ENCODE results near the gene SLC35F3. TPM values are rescaled to one million over a fixed set of nuclear protein-coding genes. Genes with fewer than 3 reads are reported as not detected.

The SLC35F3 gene
- total and polyA plus RNA-seq, 9 of the 15 experiments (the other 6 are each of a cell fraction or from before 2014, with no cell fraction given), result 0.04 to 0.07 (median 0.04) TPM; not detected in 6

DNA sequence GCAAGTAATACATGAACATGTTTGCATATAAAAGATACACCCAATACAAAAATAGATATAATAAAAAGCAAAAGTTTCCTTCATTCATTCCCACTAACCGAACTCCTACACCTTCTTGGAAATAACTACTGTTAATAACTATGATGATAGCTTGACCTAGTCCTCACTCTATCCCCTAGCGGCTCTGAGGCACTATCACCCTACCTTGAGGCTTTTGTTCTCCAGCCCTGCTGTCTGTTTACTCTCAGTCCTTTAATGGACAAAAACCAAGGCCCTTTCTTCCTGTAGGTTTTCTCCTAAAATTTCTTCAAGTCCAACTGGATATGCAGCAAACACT, 186.6 kb downstream of the SLC35F3 start (continued):
- TF ChIP-seq, protein P1, sequence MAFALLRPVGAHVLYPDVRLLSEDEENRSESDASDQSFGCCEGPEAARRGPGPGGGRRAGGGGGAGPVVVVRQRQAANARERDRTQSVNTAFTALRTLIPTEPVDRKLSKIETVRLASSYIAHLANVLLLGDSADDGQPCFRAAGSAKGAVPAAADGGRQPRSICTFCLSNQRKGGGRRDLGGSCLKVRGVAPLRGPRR (CRISPR knock-in tag; IDR thresholded peaks at IDR 0.05), result no peak

DNA sequence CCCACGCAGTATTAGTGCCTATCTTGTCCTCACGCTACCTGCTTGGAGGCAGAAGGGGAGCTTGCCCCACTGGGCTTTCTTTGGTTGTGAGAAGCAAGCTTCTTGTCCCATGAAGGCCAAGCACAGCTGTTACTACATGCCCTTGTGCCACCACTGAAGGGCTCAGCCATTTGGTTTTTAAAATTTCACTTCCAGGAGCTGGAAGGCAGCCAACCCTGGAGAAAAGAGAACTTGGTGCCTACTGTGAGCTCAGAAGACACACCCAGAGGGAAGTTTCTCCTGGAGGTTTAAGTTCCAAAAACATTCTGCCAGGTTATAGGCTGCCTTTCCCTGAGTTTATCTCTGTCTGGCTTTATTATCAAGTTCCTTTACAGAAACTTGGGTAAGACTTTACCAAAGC, 187.4 kb downstream of the SLC35F3 start:
- H2AFZ ChIP-seq (ENCODE audit: low read depth, low read length), result no peak overlapping the region
- WGBS (ENCODE audit: insufficient coverage, low coverage, missing lambda C conversion rate), result 0% methylated on average over 2 of the region's 2 CpGs
- no peak for DNase-seq (ENCODE audit: extremely low read depth in 1 of 4, low spot score in 3 of 4)
- POLR2A ChIA-PET, result interaction anchor here (1.1 kb wide), 1 partner anchor 120 kb away, joined by 3 read pairs; no protein-coding TSS in a partner anchor
- no peaks in the 10 kb centered on the region for H3K36me3 ChIP-seq (ENCODE audit: control insufficient read depth, insufficient read depth, low read length)
- H3K27me3 ChIP-seq (ENCODE audit: control insufficient read depth in 2 of 2, insufficient read depth in 2 of 2, low read length in 2 of 2), result 0 out of 5 replicates have a peak, but pooled peaks cover 0 to 3% of the 10 kb centered on the region in 2 experiments
- H4K20me1 ChIP-seq (replicated peaks; ENCODE audit: control insufficient read depth, insufficient read depth, low read length), result no peaks in the 10 kb centered on the region
- intact Hi-C loops (cut with micrococcal nuclease), result no loop called here
- CTCF ChIA-PET (ENCODE audit: low intra/inter-chr PET ratio), result no interaction called here
- ATAC-seq, result no peak
- no peaks in the 10 kb centered on the region for H3K79me2 ChIP-seq (ENCODE audit: control insufficient read depth, insufficient read depth, low read length)
- no TSS peak for BruUV-seq (replicated peaks)
- in situ Hi-C loops (cut with MboI), result no loop called here
- no peak overlapping the region for H3K4me3 ChIP-seq
- TF ChIP-seq SMARCB1 (IDR thresholded peaks at IDR 0.05; ENCODE audit: insufficient read length, low read depth), result no peak
- FAIRE-seq, result no peak
- no peaks in the 10 kb centered on the region for H3K9me3 ChIP-seq (replicated peaks; ENCODE audit: control insufficient read depth, insufficient read depth, low read depth, low read length)
- H3K9me1 ChIP-seq (ENCODE audit: control insufficient read depth, insufficient read depth, low read length), result no peaks in the 10 kb centered on the region
- no peak overlapping the region for H3K9ac ChIP-seq (ENCODE audit: insufficient read depth in 1 of 2, low read depth in 2 of 2, low read length in 2 of 2)
- no peaks in the 10 kb centered on the region for H3K4me1 ChIP-seq (replicated peaks in 1 of 2; ENCODE audit: control insufficient read depth in 2 of 2, insufficient read depth in 2 of 2, low read length in 2 of 2)
- no peak overlapping the region for H3K4me2 ChIP-seq (ENCODE audit: insufficient read depth, low read length)
- H3K27ac ChIP-seq (ENCODE audit: extremely low read depth, low read depth, low read length), result no peak overlapping the region

DNA sequence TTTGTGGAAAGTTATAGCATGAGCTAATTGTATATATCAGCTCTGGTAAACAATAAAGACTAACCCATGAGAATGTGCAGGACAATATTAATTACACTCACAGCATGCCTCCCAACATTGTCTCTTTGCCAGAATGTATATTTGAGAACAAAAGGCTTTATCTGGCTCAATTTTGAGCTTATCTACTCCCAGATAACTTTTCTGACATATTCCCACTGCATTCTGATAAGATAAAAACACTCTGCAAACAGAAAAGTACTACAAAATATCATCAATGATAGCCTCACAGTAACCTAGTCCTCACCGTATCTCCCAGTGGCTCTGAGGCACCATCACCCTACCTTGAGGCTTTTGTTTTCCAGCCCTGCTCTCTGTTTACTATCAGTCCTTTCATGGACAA, 188.6 kb downstream of the SLC35F3 start:
- WGBS (ENCODE audit: insufficient coverage, low coverage, missing lambda C conversion rate), result 0% methylated on average over 1 of the region's 1 CpG
- DNase-seq (ENCODE audit: extremely low read depth in 1 of 4, low spot score in 3 of 4), result no peak
- no peak for TF ChIP-seq CCAR2 (IDR thresholded peaks at IDR 0.05; ENCODE audit: low read depth, low read length)
- TF ChIP-seq, protein P2, sequence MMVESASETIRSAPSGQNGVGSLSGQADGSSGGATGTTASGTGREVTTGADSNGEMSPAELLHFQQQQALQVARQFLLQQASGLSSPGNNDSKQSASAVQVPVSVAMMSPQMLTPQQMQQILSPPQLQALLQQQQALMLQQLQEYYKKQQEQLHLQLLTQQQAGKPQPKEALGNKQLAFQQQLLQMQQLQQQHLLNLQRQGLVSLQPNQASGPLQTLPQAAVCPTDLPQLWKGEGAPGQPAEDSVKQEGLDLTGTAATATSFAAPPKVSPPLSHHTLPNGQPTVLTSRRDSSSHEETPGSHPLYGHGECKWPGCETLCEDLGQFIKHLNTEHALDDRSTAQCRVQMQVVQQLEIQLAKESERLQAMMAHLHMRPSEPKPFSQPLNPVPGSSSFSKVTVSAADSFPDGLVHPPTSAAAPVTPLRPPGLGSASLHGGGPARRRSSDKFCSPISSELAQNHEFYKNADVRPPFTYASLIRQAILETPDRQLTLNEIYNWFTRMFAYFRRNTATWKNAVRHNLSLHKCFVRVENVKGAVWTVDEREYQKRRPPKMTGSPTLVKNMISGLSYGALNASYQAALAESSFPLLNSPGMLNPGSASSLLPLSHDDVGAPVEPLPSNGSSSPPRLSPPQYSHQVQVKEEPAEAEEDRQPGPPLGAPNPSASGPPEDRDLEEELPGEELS (CRISPR knock-in tag; IDR thresholded peaks at IDR 0.05; ENCODE audit: borderline replicate concordance), result no peak
- TF ChIP-seq ZNF384 (IDR thresholded peaks at IDR 0.05; ENCODE audit: low read depth, low read length), result no peak
- no peak for TF ChIP-seq SMARCA5 (IDR thresholded peaks at IDR 0.05)
- no peak for TF ChIP-seq TAL1 (IDR thresholded peaks at IDR 0.05)

More for the DNA sequence above, 188.6 kb downstream of the SLC35F3 start:
- H2AFZ ChIP-seq (ENCODE audit: low read depth, low read length), result no peak overlapping the region
- H3K9me3 ChIP-seq (replicated peaks; ENCODE audit: control insufficient read depth, insufficient read depth, low read depth, low read length), result no peaks in the 10 kb centered on the region
- no peaks in the 10 kb centered on the region for H4K20me1 ChIP-seq (replicated peaks; ENCODE audit: control insufficient read depth, insufficient read depth, low read length)
- no peaks in the 10 kb centered on the region for H3K4me1 ChIP-seq (replicated peaks in 1 of 2; ENCODE audit: control insufficient read depth in 2 of 2, insufficient read depth in 2 of 2, low read length in 2 of 2)
- H3K27ac ChIP-seq (ENCODE audit: extremely low read depth, low read depth, low read length), result no peak overlapping the region
- ChIA-PET POLR2A (interaction anchor here (0.6 to 0.8 kb wide), 2 partner anchors 45 to 230 kb away, joined by 3 read pairs; no protein-coding TSS in a partner anchor), CTCF (ENCODE audit: low intra/inter-chr PET ratio) (no interaction called here)
- FAIRE-seq (no peak), ATAC-seq (no peak)
- H3K79me2 ChIP-seq (ENCODE audit: control insufficient read depth, insufficient read depth, low read length), result no peaks in the 10 kb centered on the region
- intact Hi-C loops (cut with micrococcal nuclease), result no loop called here
- BruUV-seq (replicated peaks), result no TSS peak
- no peaks in the 10 kb centered on the region for H3K9me1 ChIP-seq (ENCODE audit: control insufficient read depth, insufficient read depth, low read length)
- in situ Hi-C loops (cut with MboI), result no loop called here
- H3K4me3 ChIP-seq, result no peak overlapping the region
- H3K36me3 ChIP-seq (ENCODE audit: control insufficient read depth, insufficient read depth, low read length), result no peaks in the 10 kb centered on the region
- H3K9ac ChIP-seq (ENCODE audit: insufficient read depth in 1 of 2, low read depth in 2 of 2, low read length in 2 of 2), result no peak overlapping the region
- 0 out of 5 replicates have a peak, but pooled peaks cover 0 to 6% of the 10 kb centered on the region in 2 experiments for H3K27me3 ChIP-seq (ENCODE audit: control insufficient read depth in 2 of 2, insufficient read depth in 2 of 2, low read length in 2 of 2)
- H3K4me2 ChIP-seq (ENCODE audit: insufficient read depth, low read length), result no peak overlapping the region

Measured in K562 (cell line).